Measurements from ENCODE around the gene CORO2B. TPM values are rescaled to one million over a fixed set of nuclear protein-coding genes. Genes with fewer than 3 reads are reported as not detected.

CORO2B gene
- total RNA-seq, 2 donors from 2014 or later, result 1.0 to 4.0 TPM

GRCh38 chr15:68774120-68774519, 195.3 kb downstream of the CORO2B start:
- H3K27me3 ChIP-seq, result no peaks in the 10 kb centered on the region
- no peaks in the 10 kb centered on the region for H3K4me1 ChIP-seq
- TF ChIP-seq CTCF (IDR thresholded peaks at IDR 0.05) (no peak), POLR2A (IDR thresholded peaks at IDR 0.05) (no peak)
- no peak for ATAC-seq
- no peak overlapping the region for H3K4me3 ChIP-seq
- intact Hi-C loops (cut with DNase I), result no loop called here
- H3K27ac ChIP-seq, result no peak overlapping the region
- WGBS, 2 donors, result 93 to 95% methylated on average over 4 of the region's 4 CpGs
- no peaks in the 10 kb centered on the region for H3K36me3 ChIP-seq (replicated peaks in 1 of 2; ENCODE audit: insufficient read depth in 1 of 2, low read depth in 2 of 2)
- DNase-seq, result no peak
- no peaks in the 10 kb centered on the region for H3K9me3 ChIP-seq

GRCh38 chr15:68774521-68775235, 195.9 kb downstream of the CORO2B start:
- Histone ChIP-seq H3K9me3 (no peaks in the 10 kb centered on the region), H3K27ac (no peak overlapping the region), H3K27me3 (no peaks in the 10 kb centered on the region), H3K4me3 (no peak overlapping the region), H3K4me1 (no peaks in the 10 kb centered on the region), H3K36me3 (replicated peaks in 1 of 2; ENCODE audit: insufficient read depth in 1 of 2, low read depth in 2 of 2) (peaks cover 0 to 2% of the 10 kb centered on the region in 2 donors)
- TF ChIP-seq POLR2A (IDR thresholded peaks at IDR 0.05), result no peak
- no peak for TF ChIP-seq CTCF (IDR thresholded peaks at IDR 0.05)
- DNase-seq (no peak), ATAC-seq (no peak)
- WGBS, 2 donors, result 90 to 97% methylated on average over 3 of the region's 3 CpGs
- intact Hi-C loops (cut with DNase I), result no loop called here

- WGBS, 2 donors, result 93% methylated on average over 3 of the region's 3 CpGs
- TF ChIP-seq CTCF (IDR thresholded peaks at IDR 0.05) (no peak), POLR2A (IDR thresholded peaks at IDR 0.05) (no peak)
- H3K27me3 ChIP-seq, result no peaks in the 10 kb centered on the region
- ATAC-seq, result no peak
- intact Hi-C loops (cut with DNase I), result no loop called here
- no peak overlapping the region for H3K4me3 ChIP-seq
- H3K36me3 ChIP-seq (replicated peaks in 1 of 2; ENCODE audit: insufficient read depth in 1 of 2, low read depth in 2 of 2), result peaks cover 0 to 5% of the 10 kb centered on the region in 2 donors
- H3K9me3 ChIP-seq, result no peaks in the 10 kb centered on the region
- peak overlapping the region in 1 of 4 donors; percentile 34 for H3K27ac ChIP-seq
- no peak for DNase-seq
- H3K4me1 ChIP-seq, result no peaks in the 10 kb centered on the region
These were observed 196.4 kb downstream of the CORO2B start for GRCh38 chr15:68775236-68775577.

- DNase-seq, result peak; percentile 29 to 59 (median 48)
- H3K36me3 ChIP-seq (replicated peaks in 1 of 2; ENCODE audit: insufficient read depth in 1 of 2, low read depth in 2 of 2), result peaks cover 0 to 5% of the 10 kb centered on the region in 2 donors
- no peaks in the 10 kb centered on the region for H3K4me1 ChIP-seq
- no peaks in the 10 kb centered on the region for H3K27me3 ChIP-seq
- ATAC-seq, result peak; percentile 69
- no peaks in the 10 kb centered on the region for H3K9me3 ChIP-seq
- WGBS, 2 donors, result 59 to 64% methylated on average over 6 to 8 of the region's 8 CpGs
- H3K27ac ChIP-seq, result peak overlapping the region in 1 of 4 donors; percentile 34
- intact Hi-C loops (cut with DNase I), result no loop called here
- no peak for TF ChIP-seq CTCF (IDR thresholded peaks at IDR 0.05)
- no peak overlapping the region for H3K4me3 ChIP-seq
These were observed 197.1 kb downstream of the CORO2B start for GRCh38 chr15:68775671-68776476.
